Activated B cell treated with CpG ODN at 0.5 μM for 24 hours (primary cell): ENCODE data around the gene RAB3GAP1. TPM values are rescaled to one million over a fixed set of nuclear protein-coding genes. Genes with fewer than 3 reads are reported as not detected.
A peak's percentile ranks its signal among the peaks of the same experiment; 100 is the strongest.

ENCODE experiments used
- ATAC-seq: fragments of 200-7000 bp; cut with Tn5 transposase; one replicate; pipeline ENCODE4 v1.10.0; 2021; ENCODE audit warnings: low read depth, mild to moderate bottlenecking, moderate library complexity
- CTCF ChIA-PET: fragments of 350-600 bp; sonication (Branson Sonifier 250); formaldehyde crosslinking; loops from one replicate; lab custom pipeline; 2021; ENCODE audit warnings: antibody characterized with exemption; lab: Charles Lee
- POLR2A ChIA-PET: fragments of 350-600 bp; sonication (Branson Sonifier 250); formaldehyde crosslinking; loops from one replicate; lab custom pipeline; 2021; ENCODE audit warnings: antibody characterized with exemption; lab: Charles Lee
- DNase-seq: peaks from one replicate; pipeline ENCODE4 v3.0.0; 2022
- H3K27ac Mint-ChIP-seq: one replicate; pipeline ENCODE4 v1.8.0; 2020; ENCODE audit warnings: mixed read lengths
- H3K27me3 Mint-ChIP-seq: one replicate; pipeline ENCODE4 v1.8.0; 2021; ENCODE audit warnings: mixed read lengths
- H3K36me3 Mint-ChIP-seq: one replicate; pipeline ENCODE4 v1.8.0; 2021; ENCODE audit warnings: low read depth, mixed read lengths
- H3K4me1 Mint-ChIP-seq: one replicate; pipeline ENCODE4 v1.8.0; 2021; ENCODE audit warnings: mixed read lengths
- H3K4me3 Mint-ChIP-seq: one replicate; pipeline ENCODE4 v1.8.0; 2020; ENCODE audit warnings: mild to moderate bottlenecking, mixed read lengths
- H3K9me3 Mint-ChIP-seq: one replicate; pipeline ENCODE4 v1.8.0; 2020; ENCODE audit warnings: mixed read lengths
- CTCF ChIP-seq: fragments of 200-600 bp; IDR thresholded peaks from one replicate; pipeline ENCODE4 v1.8.0; 2022; ENCODE audit warnings: antibody characterized with exemption, mild to moderate bottlenecking
- intact Hi-C: fragments of 100-400 bp; cut with micrococcal nuclease; formaldehyde crosslinking; loops from one replicate; pipeline ENCODE4 v1.15.1; 2024
- total RNA-seq: library from RNA; stranded (reverse); gene quantifications from 2 replicates; pipeline ENCODE4 v1.2.3, GENCODE V29; 2022

The RAB3GAP1 gene
- total RNA-seq, result 46.3 and 51.0 TPM in 2 replicates

- peaks cover 23% of the 10 kb centered on the region for H3K36me3 Mint-ChIP-seq
- H3K4me1 Mint-ChIP-seq, result peaks cover 40% of the 10 kb centered on the region
- peak within 1 kb of the TSS; percentile 99 for H3K27ac Mint-ChIP-seq
- H3K9me3 Mint-ChIP-seq, result no peaks in the 10 kb centered on the region
- TF ChIP-seq CTCF, result no peak
- ATAC-seq, result peak; percentile 89
- POLR2A ChIA-PET, result interaction anchor here (0.5 to 2.3 kb wide), 12 partner anchors 27 to 953 kb away, joined by 3 to 13 read pairs (median 3); partner anchors contain the start of genes CCNT2, R3HDM1 and ZRANB3
- peak; percentile 72 for DNase-seq
- H3K4me3 Mint-ChIP-seq, result peak within 1 kb of the TSS; percentile 99
- intact Hi-C loops, result loop anchor here (1.0 to 10.0 kb wide), 7 partner anchors 109 to 1343 kb away; partner anchors contain the start of genes CCNT2, MCM6, R3HDM1 and UBXN4
- no peaks in the 10 kb centered on the region for H3K27me3 Mint-ChIP-seq
- CTCF ChIA-PET, result interaction anchor here (0.9 kb wide), 1 partner anchor 121 kb away, joined by 3 read pairs; no protein-coding TSS in a partner anchor
These were observed at the start of gene RAB3GAP1 for GRCh38 chr2:135052042-135052876. TSS of gene RAB3GAP1 (plus strand) at chr2:135052292. CDS start at chr2:135052308, 16 bp downstream.

GRCh38 chr2:135002836-135003235 is 49.3 kb upstream of the RAB3GAP1 start:
- no peaks in the 10 kb centered on the region for H3K36me3 Mint-ChIP-seq
- ChIA-PET CTCF (interaction anchor here (1.8 to 7.4 kb wide), 3 partner anchors 14 to 795 kb away, joined by 6 to 118 read pairs (median 9); no protein-coding TSS in a partner anchor), POLR2A (interaction anchor here (0.5 kb wide), 1 partner anchor 501 kb away, joined by 4 read pairs; no protein-coding TSS in a partner anchor)
- no peaks in the 10 kb centered on the region for H3K9me3 Mint-ChIP-seq
- H3K27me3 Mint-ChIP-seq, result peaks cover 20% of the 10 kb centered on the region
- intact Hi-C loops, result no loop called here
- no peak overlapping the region for H3K27ac Mint-ChIP-seq
- H3K4me1 Mint-ChIP-seq, result peaks cover 4% of the 10 kb centered on the region
- TF ChIP-seq CTCF, result no peak
- ATAC-seq (no peak), DNase-seq (no peak)
- H3K4me3 Mint-ChIP-seq, result no peak overlapping the region

GRCh38 chr2:135004005-135004746 is 47.9 kb upstream of the RAB3GAP1 start:
- POLR2A ChIA-PET, result no interaction called here
- no peak overlapping the region for H3K27ac Mint-ChIP-seq

GRCh38 chr2:135005753-135006152 is 46.3 kb upstream of the RAB3GAP1 start:
- ATAC-seq, result no peak
- no peak for DNase-seq
- H3K4me1 Mint-ChIP-seq, result peaks cover 4% of the 10 kb centered on the region
- no peaks in the 10 kb centered on the region for H3K9me3 Mint-ChIP-seq
- no peak overlapping the region for H3K27ac Mint-ChIP-seq
- no peaks in the 10 kb centered on the region for H3K36me3 Mint-ChIP-seq
- TF ChIP-seq CTCF, result no peak
- CTCF ChIA-PET, result interaction anchor here (0.9 to 7.4 kb wide), 2 partner anchors 11 to 704 kb away, joined by 3 to 118 read pairs; no protein-coding TSS in a partner anchor
- intact Hi-C loops, result loop anchor here (2.0 kb wide), 1 partner anchor 467 kb away; no protein-coding TSS in a partner anchor
- POLR2A ChIA-PET, result no interaction called here
- no peak overlapping the region for H3K4me3 Mint-ChIP-seq
- H3K27me3 Mint-ChIP-seq, result peaks cover 24% of the 10 kb centered on the region

More at GRCh38 chr2:135004005-135004746, 47.9 kb upstream of the RAB3GAP1 start:
- H3K36me3 Mint-ChIP-seq, result no peaks in the 10 kb centered on the region
- CTCF ChIA-PET, result interaction anchor here (1.2 to 7.4 kb wide), 12 partner anchors 9 to 795 kb away, joined by 3 to 118 read pairs (median 4); no protein-coding TSS in a partner anchor
- DNase-seq, result peak; percentile 57
- no peak overlapping the region for H3K4me3 Mint-ChIP-seq
- H3K9me3 Mint-ChIP-seq, result no peaks in the 10 kb centered on the region
- H3K4me1 Mint-ChIP-seq, result peaks cover 4% of the 10 kb centered on the region
- TF ChIP-seq CTCF, result peak; percentile 33
- peak; percentile 68 for ATAC-seq
- H3K27me3 Mint-ChIP-seq, result peaks cover 20% of the 10 kb centered on the region
- intact Hi-C loops, result loop anchor here (1.0 to 2.0 kb wide), 4 partner anchors 469 to 793 kb away; no protein-coding TSS in a partner anchor
